Keratinocyte (primary cell): Measurements from ENCODE around the gene ANKRD33.

Source experiments
- EZH2 ChIP-seq: IDR thresholded peaks from one replicate; pipeline ENCODE4 v1.6.1; 2012; ENCODE audit warnings: inconsistent platforms, mild to moderate bottlenecking, low read length, moderate library complexity
- TF ChIP-seq, protein P1 (sequence below), 3 experiments: IDR thresholded peaks in 1 of 3; conservative IDR thresholded peaks in 1 of 3; optimal IDR thresholded peaks in 1 of 3; 2 replicates in 2 of 3; 3 replicates in 1 of 3; pipeline versions ENCODE3 to v1.5.1; 2011; ENCODE audit warnings: low read length in 3 of 3, mild to moderate bottlenecking in 3 of 3, moderate library complexity in 2 of 3, control low read depth in 1 of 3, inconsistent platforms in 1 of 3; ENCODE audit not compliant: insufficient read depth in 2 of 3; ENCODE audit errors: extremely low read depth in 1 of 3

DNA sequence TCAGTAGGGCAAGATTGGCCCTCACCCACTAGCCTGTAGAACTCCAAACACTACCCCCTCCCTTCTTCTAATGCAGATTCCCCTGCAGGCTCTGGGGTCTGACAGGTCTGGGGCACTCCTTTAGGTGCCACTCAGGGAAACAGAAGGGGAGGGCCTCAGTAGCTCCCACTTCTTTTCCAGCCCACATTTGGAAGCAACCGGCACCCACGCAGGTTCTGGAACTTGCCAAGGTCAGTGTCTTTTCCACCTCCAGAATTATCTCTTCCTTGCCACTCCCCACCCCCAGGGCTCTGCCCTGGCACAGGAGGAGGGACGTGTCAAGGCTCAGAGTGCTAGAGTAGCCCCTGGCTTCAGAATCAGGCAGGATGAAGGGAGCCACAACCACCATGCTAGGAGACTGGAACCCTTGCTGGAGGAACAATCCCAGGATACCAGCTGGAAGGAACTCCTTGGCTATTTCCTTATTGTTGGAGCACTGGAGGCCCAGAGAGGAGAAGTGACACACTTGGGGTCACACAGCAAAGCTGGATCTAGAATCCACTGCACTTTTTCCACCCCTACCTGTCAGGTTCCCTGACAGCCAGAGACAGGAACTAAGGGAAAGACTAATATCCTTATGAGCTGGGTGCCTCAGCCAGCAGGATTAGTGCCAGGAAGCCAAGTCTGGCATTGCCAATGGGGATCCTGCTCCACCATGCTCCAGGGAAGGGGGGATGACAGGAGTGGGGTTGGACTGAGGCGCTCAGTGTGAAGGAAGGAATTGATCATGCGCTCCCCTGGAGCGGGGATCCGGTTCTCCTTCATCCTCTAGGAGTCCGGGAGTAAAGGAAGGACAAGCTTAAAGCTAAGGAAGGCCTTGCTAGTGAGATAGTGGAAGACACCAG is 37.6 kb upstream of the ANKRD33 start:
- TF ChIP-seq, protein P1, sequence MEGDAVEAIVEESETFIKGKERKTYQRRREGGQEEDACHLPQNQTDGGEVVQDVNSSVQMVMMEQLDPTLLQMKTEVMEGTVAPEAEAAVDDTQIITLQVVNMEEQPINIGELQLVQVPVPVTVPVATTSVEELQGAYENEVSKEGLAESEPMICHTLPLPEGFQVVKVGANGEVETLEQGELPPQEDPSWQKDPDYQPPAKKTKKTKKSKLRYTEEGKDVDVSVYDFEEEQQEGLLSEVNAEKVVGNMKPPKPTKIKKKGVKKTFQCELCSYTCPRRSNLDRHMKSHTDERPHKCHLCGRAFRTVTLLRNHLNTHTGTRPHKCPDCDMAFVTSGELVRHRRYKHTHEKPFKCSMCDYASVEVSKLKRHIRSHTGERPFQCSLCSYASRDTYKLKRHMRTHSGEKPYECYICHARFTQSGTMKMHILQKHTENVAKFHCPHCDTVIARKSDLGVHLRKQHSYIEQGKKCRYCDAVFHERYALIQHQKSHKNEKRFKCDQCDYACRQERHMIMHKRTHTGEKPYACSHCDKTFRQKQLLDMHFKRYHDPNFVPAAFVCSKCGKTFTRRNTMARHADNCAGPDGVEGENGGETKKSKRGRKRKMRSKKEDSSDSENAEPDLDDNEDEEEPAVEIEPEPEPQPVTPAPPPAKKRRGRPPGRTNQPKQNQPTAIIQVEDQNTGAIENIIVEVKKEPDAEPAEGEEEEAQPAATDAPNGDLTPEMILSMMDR (optimal IDR thresholded peaks at IDR 0.05 in 1 of 3, IDR thresholded peaks at IDR 0.05 in 1 of 3, conservative IDR thresholded peaks at IDR 0.05 in 1 of 3; ENCODE audit: extremely low read depth in 1 of 3, insufficient read depth in 2 of 3, low read length in 3 of 3), result no peak
- TF ChIP-seq EZH2, result no peak
